Left kidney (tissue), 8 donors: ENCODE measurements around the gene ACSM5. TPM values are rescaled to one million over a fixed set of nuclear protein-coding genes. Genes with fewer than 3 reads are reported as not detected.
A peak's percentile ranks its signal among the peaks of the same experiment; 100 is the strongest.

Experiments used
- DNase-seq: peaks from one replicate; pipeline ENCODE4 v3.0.0-alpha.2; 2013
- long read RNA-seq, 8 donors: transcript quantifications; one replicate each; lab custom pipeline, GENCODE V29; 2026
- polyA plus RNA-seq: library from polyadenylated mRNA; unstranded; fragments of 120-200 nt; gene quantifications from one replicate; pipeline ENCODE4 v1.2.1, GENCODE V29; 2013; ENCODE audit not compliant: insufficient read length

Gene ACSM5
- 4.9 TPM for polyA plus RNA-seq
- long read RNA-seq, donor 1, partial matches to known transcripts, result 0 of 4 reads
- long read RNA-seq, donor 1, other reads (novel, unspliced or antisense), result 0 of 4 reads
- long read RNA-seq, donor 2, result 0 reads
- long read RNA-seq, donor 3, partial matches to known transcripts, result 0 of 1 reads
- long read RNA-seq, donor 3, other reads (novel, unspliced or antisense), result 0 of 1 reads
- long read RNA-seq, donor 4, result 0 reads
- long read RNA-seq, donor 5, partial matches to known transcripts, result 7 of 11 reads
- long read RNA-seq, donor 5, other reads (novel, unspliced or antisense), result 0 of 11 reads
- long read RNA-seq, donor 6, partial matches to known transcripts, result 0 of 1 reads
- long read RNA-seq, donor 6, other reads (novel, unspliced or antisense), result 0 of 1 reads
- long read RNA-seq, donor 7, partial matches to known transcripts, result 0 of 3 reads
- long read RNA-seq, donor 7, other reads (novel, unspliced or antisense), result 0 of 3 reads
- long read RNA-seq, donor 8, partial matches to known transcripts, result 0 of 4 reads
- long read RNA-seq, donor 8, other reads (novel, unspliced or antisense), result 0 of 4 reads

DNA sequence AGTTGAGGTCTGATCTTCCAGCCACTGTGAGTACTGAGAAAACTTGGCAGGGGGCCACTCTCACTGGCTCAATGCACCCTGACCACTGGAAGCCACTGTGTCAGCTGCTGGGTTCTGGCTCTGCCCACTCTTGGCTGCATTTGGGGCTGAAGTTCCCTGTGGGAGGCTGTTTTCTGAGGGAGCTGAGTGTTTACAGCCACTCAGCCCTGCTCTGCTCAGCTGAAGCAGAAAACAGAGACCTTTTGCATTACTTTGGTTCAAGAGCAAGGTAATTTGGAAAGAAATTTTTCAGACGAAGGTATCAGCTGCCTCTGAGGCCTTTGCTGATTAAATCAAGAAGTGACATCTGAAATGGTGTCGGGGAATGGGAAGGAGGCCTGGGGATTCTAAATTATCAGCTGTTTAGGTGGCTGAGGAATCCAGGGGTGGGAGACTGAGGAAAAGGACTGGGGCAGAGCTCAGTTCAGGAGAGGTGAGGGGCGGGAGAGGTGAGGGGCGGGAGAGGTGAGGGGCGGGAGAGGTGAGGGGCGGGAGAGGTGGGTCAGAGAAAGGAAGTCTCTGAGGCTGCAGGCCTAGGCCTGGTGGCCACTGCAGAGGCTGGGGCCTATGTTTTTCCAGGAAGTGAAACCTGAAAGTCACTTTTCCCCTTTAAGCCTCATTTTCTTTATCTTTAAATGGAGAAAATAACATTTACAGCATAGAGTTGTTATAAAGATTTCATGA, at the start of gene ACSM5:
Gene ACSM5 (plus strand): TSS at position 137 of the 723 bp plus-strand sequence. CDS start 1,951 bp downstream, outside the sequence.
- DNase-seq, result no peak

GRCh38 chr16:20359997-20360396, 49.3 kb upstream of the ACSM5 start:
- no peak for DNase-seq

- DNase-seq, result no peak
Observed at GRCh38 chr16:20363191-20363590, 46.1 kb upstream of the ACSM5 start.

- DNase-seq, result no peak
Observed at GRCh38 chr16:20364051-20364450, 45.3 kb upstream of the ACSM5 start.

DNA sequence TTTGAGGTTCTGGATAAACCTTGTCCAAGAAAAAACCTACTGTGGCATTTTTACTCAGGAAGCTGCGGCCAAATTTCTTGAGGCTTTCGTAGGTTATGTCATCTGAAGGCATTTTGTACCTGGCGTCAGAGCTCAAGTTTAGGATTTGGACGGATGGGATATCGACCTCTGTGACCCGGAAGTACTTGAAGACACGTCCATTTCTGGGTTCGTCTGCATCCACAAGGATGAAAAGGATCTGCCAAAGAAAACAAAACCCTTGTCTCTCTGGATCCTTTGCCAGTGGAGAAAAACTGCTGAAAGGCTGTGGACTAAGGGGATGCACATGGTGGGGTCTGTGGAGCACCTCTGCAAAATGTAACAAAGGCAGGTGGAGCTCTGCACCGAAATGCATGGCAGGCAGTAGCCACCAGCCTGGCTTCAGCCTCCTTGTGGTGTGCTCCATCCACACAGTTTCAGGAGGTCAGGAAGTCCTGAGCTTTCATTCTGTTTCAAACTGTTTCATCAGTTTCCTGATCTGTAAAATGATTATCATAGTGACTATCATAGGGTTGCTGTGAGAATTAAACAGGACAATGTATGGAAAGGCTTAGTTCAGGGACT, 39.8 kb upstream of the ACSM5 start:
- no peak for DNase-seq

DNA sequence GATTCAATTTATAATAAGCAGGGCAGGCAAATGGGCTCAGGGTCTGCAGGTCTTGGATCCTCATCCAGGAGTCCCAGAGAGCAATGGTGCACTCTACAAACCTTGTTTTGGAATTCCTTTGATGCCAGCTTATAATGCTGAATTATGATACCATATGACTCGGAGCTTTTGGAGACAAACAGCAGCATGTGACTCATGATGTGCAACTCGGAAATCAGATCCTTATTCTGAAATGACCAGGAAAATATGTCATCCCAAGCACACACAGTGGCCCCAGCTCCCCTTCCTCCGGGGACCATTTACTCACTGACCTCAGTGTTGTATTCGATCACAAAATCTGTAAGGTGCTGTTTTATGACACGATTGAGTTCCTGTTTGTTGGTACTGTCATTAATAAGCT, 36.6 kb upstream of the ACSM5 start:
- no peak for DNase-seq

GRCh38 chr16:20377181-20377580, 32.2 kb upstream of the ACSM5 start:
- DNase-seq, result no peak

DNA sequence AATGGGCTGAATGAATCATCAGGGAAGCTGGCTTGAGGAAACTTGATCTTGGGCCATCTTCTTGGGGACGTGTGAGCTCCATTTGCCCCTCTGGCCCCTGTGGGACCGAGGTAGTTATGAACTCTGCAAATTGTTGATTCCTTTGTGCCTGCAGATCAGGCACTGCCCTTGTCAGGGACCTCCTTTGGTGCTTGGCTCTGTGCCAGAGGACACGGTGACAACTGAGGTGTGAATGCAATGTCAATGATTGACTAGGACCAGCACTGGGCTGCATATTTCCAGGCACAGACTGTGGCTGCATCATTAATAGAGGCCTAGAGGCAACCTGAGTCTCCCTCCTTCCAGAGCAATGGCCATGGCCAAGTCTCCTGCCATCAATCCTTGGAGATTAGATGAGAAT, 28.6 kb upstream of the ACSM5 start:
- DNase-seq, result peak; percentile 33

- DNase-seq, result no peak
Observed at GRCh38 chr16:20382202-20382948, 27.0 kb upstream of the ACSM5 start.

DNA sequence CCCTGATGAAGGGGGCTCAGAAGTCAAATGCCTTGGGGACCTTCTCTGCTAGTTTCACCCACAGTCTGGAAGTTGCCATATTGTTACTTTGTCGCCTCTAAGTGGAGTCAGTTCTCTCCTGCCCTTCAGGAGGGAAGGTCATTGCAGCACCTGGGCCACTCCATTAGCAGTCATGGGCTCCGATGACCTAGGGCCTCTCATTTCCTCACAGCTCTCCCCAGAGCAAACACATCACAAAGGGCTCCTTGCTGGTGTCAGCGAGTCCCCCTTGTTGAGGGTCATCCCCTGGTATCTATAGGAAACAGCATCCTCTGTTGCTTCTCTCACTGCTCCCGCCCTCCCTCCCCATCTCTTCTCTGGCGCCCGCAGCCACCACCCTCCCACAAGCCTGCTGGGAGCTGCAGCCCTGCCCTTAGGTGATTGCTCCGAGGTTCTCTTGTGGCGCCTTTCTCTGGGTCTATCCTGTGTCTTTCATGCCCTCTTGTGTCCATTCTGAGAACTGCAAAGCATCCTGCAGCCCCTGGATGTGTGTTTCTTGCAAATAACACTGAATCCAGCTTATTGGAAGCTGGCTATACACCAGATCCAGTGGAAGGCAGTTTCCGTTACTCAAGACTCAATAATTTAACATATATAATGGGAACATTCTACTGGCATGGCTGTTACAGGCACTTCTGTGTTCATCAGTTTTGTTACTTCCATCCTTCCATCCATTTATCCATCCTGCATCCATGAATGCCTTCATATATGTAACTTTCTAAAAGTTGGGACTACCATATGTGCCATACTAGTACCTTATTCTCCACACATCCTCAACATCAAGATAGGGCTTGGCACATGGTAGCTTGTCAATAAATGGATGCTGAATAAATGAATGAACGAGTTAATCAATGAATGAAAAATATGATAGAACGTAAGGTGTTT, 26.0 kb upstream of the ACSM5 start:
- DNase-seq, result peak; percentile 69

- peak; percentile 39 for DNase-seq
Observed at GRCh38 chr16:20385844-20386832, 23.2 kb upstream of the ACSM5 start.

DNA sequence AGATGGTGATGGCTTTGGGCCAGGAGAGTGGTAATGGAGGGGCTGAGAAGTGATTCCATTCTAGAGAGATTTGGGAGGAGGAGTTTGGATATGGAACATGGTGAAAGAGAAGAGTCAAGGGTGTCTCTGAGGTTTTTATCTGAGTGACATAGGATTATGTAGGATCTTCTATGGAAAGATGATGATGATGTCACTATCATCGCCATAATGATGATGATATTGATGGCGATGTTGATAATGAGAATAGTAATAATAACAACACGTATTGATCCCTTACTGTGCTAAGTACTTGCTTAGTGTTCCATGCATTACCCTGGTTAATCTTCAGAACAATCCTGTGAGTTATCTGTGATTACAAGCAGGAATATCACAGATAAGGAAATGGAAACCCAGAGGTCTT, 21.4 kb upstream of the ACSM5 start:
- DNase-seq, result no peak

DNA sequence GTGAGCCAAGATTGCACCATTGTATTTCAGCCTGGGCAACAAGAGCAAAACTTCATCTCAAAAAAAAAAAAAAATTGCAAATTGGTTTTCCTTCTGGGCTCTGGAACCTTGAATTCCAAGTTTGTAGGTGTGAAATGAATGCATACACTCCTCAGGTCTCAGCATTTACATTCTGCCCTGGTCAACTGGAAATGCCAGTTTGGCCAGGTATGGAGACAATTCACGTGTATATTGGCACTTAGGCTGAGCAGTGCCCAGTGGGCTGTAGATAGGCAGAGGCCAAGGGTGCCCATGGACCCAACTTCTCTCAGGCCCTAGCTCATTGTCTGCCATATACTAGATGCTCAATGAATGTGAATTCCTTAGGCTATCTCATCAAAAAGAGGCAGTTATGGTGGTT, 20.5 kb upstream of the ACSM5 start:
- no peak for DNase-seq

DNA sequence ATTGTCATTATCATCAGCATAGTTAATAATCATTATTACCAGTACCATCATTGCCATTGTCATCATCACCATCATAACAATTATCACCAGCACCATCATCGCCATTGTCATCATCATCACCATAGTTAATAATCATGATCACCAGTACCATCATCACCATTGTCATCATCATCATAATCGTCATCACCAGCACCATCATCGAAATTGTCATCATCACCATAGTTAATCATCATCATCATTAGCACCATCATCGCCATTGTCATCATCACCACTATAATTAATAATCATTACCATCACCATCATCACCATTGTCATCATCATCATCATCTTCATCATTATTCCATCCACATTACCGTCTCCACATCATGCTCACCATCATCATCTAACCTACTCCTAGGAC, 18.3 kb upstream of the ACSM5 start:
- DNase-seq, result no peak

DNA sequence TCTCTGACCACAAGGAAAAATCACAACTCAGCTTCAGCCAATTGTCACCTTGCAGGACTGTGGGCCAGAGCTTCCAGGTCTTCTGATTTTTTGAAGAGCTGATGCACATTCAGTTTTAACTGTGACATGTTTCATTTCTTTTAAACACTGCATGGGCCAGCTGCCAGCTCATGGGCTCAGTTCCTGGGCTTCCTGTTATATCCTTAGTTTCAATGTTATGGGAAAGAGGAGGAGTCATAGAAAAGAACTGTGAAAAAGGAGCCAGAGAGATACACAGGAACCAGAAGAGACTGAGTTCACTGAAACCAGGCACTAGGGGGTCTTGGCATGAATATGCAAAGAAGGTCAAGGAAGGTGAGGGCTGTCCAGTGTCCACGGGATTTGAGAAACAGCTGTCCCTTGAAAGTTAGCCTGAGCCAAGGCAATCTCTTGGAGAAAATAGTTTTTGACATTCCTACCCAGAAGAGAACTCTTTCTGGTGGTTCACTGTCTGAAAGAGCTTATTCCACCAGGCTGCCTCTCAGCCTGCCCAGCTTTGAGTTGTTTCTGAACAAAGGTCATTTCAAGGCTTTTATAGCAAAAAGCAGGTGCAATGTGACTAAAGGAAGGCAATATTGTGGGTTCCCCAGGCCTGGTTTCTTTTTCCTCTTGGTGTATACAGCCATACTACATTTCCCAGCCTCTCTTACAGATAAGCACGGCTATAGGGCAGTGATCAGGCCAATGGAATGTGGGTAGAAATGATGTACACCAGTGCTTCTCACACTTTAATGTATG, 15.3 kb upstream of the ACSM5 start:
- DNase-seq, result no peak

- DNase-seq, result no peak
Observed at GRCh38 chr16:20395946-20396345, 13.4 kb upstream of the ACSM5 start.

DNA sequence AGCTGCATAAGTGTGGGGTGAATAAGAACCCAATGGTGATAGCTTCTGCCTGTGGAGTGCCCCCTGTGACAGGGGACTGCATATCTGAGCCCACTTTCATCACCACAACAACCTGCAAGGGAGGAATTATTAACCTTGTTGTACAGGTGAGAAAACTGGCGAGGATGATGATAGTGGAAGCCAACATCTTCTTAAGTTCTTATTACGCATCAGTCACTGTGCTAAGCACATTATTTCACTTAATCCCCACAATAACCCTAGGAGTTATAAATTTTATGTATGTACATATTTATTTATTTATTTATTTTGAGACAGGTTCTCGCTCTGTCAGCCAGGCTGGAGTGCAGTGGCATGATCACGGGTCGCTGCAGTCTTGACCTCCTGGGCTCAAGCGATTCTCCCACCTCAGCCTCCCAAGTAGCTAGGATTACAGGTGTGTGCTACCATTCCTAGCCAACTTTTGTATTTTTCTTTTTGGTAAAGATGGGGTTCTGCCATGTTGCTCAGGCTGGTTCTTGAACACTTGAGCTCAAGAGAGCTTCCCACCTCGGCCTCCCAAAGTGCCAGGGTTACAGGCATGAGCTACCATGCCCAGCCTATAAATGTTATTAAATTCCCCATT, 12.4 kb upstream of the ACSM5 start:
- no peak for DNase-seq

DNA sequence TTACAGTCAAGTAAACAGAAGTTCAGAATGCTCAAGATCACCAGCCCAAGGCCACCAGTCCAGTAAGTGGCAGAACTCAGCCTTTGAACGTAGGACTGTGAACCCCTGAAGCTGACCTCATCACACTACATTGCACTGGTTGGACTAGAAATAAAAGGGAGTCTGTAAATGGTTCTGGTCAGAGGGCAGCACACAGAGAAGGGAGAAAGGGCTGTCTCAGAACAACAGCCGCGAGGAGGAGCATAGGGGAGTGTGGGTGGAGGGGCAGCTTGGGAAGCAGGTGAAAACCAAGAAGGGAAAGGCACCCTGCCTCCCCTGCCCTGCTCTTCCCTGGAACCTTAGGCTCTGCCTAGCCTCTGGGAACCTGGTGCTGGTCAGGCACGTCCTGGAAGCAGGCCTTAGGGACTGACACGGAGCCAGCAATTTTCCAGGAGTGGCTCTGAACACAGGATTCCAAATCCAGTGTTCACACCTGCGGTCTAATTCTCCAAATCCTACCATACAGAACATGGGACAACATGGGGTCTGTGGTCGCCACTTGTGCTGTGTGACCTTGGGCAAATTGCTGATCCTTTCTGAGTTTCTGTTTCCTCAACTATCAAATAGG, 11.8 kb upstream of the ACSM5 start:
- no peak for DNase-seq
